Breast epithelium (tissue), 3 donors: ENCODE results near the gene ACTRT2.

Experiments used
- POLR2A ChIP-seq: fragments of 450-650 bp; IDR thresholded peaks from one replicate; pipeline ENCODE4 v1.6.1; 2016; ENCODE audit warnings: antibody characterized with exemption, mild to moderate bottlenecking, moderate library complexity
- POLR2AphosphoS5 ChIP-seq, 3 donors: sonication (generic); formaldehyde crosslinking; IDR thresholded peaks; one replicate each; pipeline ENCODE4 v1.6.1; 2017; ENCODE audit warnings: antibody characterized with exemption in 3 of 3
- TF ChIP-seq, protein P1 (sequence below), 3 donors: fragments of 450-650 bp; IDR thresholded peaks; one replicate each; pipeline ENCODE4 v1.5.1; 2016 to 2017; ENCODE audit warnings: antibody characterized with exemption in 3 of 3, mild to moderate bottlenecking in 3 of 3, moderate library complexity in 3 of 3

DNA sequence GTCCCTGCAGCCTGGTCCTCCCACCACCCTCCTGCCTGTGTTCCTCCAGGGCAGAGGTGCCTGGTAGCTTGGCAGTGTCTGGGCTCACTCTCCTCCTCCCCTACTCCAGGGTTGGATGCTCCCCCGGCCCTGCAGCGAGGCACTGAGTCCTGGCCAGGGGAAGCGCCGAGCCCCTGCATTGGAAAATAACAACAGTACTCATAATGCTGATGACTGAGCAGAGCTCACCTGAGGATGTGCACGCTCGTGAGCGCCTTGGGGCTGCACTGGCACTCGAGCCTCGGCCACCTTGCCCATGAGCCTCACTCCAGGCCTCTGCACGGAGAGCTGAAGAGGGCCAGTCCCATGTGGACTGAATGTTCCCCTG is 6.0 kb upstream of the ACTRT2 start:
- no peak for TF ChIP-seq POLR2AphosphoS5 (IDR thresholded peaks at IDR 0.05)
- no peak for TF ChIP-seq POLR2A
- TF ChIP-seq, protein P1, sequence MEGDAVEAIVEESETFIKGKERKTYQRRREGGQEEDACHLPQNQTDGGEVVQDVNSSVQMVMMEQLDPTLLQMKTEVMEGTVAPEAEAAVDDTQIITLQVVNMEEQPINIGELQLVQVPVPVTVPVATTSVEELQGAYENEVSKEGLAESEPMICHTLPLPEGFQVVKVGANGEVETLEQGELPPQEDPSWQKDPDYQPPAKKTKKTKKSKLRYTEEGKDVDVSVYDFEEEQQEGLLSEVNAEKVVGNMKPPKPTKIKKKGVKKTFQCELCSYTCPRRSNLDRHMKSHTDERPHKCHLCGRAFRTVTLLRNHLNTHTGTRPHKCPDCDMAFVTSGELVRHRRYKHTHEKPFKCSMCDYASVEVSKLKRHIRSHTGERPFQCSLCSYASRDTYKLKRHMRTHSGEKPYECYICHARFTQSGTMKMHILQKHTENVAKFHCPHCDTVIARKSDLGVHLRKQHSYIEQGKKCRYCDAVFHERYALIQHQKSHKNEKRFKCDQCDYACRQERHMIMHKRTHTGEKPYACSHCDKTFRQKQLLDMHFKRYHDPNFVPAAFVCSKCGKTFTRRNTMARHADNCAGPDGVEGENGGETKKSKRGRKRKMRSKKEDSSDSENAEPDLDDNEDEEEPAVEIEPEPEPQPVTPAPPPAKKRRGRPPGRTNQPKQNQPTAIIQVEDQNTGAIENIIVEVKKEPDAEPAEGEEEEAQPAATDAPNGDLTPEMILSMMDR (IDR thresholded peaks at IDR 0.05), result no peak
